ELR (cell line): ENCODE measurements around the gene PTPRN2.
"Not testable (repeated sequence)": the region's sequence is repeated elsewhere in the genome, so short reads cannot be mapped to it uniquely, and the experiment has no call there.

Experiments
- DNase-seq: peaks from one replicate; pipeline ENCODE4 v3.0.0-alpha.2; 2015; ENCODE audit warnings: low read depth

The PTPRN2 gene

DNA sequence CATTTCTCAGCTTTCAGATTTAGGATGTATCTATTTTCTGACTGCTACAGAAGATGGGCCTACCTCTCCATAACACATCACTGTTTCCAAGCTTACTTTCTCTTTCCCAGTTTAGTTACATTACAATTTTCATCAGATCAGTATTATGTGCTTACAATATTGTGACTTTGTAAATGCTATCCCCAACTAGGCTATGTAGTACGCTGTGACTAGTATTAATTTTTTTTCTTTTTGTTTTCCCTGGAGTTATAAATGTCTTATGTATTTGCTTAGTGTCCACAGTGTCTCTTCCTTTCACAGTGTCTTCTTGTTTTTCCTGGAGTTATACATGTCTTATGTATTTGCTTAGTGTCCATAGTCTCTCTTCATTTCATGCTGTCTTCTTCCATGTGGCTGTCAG, 188.9 kb downstream of the PTPRN2 start:
- no peak for DNase-seq

DNA sequence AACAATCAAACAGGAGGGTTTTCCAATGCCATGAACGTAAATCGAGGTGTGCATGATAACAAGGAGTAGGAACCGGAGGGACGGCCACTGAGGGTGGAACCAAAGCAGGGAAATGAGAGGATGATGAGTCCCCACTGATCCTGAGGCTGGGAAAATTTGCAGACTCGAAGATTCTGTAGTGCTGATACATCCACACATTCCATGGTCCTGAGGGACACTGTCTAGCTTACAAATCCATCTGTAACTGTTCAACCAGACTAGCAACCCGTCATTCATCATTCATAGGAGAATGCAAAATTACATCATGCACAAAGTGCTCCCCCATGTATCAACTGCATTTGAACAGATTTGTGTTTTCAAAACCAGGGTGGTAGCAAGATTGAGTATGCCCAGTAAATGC, 189.7 kb downstream of the PTPRN2 start:
- DNase-seq, result no peak

DNA sequence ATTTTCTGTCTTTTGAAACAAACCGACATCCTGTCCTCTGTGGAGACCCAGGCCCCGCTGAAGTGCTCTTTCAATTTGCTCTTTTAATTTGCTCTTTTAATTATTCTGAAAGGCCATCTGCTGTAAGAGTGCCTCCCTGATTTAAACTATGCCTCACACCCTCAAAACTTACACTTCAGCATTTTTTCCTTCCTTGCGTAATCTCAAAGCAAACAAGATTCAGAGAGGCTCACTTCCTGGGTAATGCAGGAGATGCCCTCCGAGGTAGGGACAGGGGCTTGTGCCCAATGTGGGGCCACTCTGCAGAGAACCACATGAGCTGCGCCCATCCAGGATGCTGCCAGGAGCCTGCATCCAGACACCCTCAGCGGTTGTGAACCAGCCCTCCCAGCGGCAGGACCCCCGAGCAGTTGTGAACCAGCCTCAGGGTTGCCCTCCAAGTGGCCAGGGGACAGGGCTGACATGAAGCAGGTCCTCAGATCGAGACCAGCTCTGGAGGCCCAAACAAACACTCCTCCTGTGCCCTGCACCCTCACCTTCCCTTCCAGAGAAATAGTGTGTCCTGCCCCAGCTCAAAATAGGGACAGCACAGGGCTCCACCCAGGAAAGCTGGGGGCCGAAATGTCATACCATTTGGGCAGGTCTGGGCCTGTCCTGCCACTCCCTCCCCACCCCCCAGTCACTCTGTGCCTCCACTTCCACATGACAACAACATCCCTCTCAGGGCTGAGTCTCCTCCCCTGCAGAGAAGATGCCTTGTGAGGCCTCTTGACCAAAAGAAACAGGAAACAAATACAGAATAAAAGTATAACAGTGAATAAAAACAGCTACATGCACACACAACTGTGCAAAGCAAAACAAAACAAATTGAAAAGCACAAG, 190.4 kb downstream of the PTPRN2 start:
- no peak for DNase-seq

DNA sequence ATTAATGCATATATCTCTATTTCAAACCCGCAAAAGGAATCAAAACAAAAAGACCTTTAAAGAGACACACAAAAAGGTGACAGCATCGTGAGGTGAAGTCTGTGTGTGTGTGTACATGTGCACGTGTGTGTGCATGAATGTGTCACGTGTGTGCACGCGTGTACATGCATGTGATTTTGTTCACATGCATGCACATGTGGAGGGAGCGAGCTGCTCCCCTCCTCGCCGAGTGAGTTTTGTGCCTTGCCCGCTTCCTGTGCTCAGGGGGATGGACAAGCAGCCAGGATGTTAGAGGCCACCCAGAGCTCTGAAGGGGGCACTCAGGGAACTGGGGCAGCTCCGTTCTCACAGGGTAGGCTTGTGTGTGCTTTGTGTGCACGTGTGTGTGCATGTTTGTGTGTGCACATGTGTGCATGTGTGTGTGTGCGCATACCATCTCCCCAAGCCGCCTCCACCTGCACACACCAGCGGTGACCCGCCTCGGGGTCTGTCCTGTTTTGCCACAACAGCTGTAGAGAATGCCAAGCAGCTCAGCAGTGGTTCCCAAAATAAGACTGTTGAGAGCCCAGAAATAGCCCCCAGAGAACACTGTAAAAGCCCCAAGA, 191.2 kb downstream of the PTPRN2 start:
- DNase-seq, result no peak

DNA sequence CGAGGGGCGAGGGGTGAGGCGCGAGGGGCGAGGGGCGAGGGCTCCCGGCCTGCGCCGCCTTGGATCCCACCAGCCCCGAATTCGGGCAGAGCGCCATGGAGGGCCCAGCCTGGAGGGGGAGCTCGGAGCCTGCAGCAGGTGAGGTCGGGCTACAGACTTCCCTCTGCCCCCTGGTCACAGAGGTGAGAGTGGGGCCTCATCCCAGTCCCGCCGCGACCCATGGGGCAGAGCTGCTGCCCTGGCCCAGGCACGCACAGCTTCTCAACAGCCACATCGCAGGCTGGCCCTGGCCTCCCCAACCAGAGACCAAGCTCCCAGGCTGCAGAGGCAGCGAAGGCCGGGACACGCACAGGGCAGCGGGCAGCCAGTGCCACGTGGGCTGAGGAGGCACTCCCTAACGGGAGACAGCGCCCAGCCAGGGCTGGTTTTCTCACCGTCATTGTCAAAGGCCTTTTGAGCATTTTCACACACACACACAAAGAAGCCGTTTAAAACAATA, 191.8 kb downstream of the PTPRN2 start:
- DNase-seq, result no peak

DNA sequence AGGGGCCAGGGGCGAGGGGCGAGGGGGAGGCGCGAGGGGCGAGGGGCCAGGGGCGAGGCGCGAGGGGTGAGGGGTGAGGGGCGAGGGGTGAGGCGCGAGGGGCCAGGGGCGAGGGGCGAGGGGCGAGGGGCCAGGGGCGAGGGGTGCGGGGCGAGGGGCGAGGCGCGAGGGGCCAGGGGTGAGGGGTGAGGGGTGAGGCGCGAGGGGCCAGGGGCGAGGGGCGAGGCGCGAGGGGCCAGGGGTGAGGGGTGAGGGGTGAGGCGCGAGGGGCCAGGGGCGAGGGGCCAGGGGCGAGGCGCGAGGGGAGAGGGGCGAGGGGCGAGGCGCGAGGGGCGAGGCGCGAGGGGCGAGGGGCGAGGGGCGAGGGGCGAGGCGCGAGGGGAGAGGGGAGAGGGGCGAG, 192.3 kb downstream of the PTPRN2 start:
- no peak for DNase-seq

DNA sequence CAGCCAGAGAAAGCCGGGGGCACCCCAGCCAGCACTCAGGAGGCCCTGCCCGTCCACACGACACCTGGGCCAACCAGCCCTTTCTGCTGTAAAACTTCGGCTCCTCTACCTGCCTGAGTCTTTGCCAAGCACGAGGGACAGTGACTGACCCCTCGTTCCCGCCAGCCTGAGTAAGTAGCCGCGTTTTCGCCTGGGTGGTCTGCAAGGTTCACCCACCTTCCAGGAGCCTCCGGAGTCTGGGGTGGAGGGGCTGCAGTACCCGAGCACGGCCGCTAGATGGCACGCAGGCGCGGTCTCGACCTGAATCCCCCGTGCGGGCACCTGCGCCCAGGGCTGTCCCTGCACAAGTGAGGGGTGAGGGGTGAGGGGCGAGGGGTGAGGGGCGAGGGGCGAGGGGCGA, 192.7 kb downstream of the PTPRN2 start:
- DNase-seq, result no peak

DNA sequence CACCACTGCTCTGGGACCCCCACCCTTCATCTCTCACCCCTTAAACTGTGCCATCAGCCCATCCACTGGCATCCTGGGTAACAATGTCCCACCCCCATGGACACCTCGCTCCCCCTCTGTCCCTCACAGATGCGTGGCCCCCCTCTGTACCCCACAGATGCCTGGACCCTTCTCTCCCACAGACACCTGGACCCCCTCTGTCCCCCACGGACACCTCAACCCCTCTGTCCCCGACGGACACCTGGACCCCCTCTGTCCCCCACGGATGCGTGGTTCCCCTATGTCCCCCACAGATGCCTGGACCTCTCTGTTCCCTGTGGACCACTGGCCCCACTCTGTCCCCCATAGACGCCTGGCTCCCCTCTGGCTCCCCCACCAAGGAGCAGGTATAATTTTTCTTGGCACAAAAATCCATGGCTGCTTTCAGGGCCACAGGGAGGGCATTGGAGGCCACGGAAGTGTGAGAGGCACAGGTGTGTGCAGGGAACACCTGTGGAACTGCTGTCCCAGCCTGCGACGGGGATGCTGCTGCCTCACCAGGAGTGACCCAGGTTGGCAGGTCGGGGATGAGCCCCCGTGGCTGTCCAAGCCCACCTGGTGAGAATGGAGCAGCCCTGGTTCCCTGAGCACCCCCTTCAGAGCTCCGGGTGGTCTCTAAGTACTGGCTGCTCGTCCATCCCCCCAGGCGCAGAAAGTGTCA, 193.5 kb downstream of the PTPRN2 start:
- no peak for DNase-seq

DNA sequence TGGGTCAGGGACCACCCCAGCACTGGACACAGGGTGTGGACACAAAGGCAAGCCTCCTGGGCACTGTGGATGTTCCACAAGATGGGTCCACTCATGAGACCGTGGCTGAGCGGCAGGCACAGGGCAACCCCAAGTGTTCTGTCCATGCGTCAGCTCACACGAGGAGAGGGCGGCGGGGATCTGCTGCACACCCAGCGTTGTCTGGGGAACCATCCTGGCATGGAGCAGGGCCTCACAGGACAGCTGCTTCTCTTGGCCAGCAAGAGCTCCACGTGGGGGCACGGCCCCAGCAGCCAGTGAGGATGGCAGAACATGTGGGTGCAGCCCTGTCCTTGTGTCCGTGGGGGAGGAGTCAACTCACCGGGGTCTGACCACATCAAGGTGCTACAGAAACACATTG, 195.4 kb downstream of the PTPRN2 start:
- no peak for DNase-seq

DNA sequence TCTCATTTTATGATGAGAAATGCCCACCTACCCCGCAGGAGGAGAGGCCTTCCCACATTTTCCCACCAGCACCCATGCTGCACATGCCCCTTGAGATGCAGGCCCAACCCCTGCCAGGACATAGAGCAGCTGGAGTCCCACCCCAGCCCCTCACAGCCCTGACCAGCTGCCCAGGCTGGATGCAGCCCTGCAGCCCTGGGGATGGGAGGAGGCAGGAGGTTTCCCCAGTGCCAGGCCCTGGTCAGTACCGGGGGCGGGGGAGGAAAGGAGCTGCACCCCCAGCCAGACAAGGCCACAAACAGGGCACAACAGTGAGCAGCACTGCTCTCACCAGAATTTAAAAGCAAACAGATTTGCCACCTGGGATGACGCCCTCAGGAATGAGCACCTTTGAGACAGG, 196.1 kb downstream of the PTPRN2 start:
- DNase-seq, result no peak

DNA sequence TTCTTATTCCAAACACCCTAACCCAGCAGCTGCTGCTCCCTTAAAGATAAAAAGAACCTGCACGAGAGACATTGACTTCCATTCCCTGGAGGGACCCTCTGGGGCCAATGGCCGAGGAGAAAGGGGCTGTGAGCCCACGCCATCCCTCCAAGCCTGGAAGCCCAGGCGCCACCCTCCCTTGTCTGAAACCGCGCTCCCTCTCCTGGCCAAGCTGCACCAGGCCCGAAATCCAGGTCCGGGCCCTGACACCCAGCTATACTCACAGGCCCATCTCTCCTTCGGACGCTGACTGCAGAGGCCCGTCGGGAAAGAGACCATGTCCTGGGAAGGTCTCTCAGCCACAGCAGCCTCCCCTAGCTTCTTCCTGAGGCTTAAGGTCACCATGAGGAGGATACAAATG, 196.5 kb downstream of the PTPRN2 start:
- no peak for DNase-seq

DNA sequence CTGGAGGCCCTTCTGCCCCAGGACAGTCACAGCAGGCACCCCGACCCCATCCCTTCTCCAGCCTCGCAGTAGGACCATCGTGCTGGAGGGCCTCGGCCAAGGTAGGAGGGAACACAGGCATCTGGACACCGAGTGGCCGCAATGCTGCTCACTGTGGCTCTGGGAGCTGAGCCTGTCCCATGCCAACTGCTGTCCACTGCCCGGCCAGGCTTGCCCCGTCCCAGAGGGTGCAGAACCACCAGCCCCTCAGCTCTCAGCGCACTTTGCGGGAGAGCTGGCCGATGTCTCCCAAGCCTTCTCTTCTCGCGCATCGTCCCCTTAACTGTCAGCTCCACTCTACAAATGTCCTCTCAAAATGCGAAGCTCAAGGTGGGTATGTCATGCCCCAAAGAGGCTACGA, 197.2 kb downstream of the PTPRN2 start:
- DNase-seq, result no peak

DNA sequence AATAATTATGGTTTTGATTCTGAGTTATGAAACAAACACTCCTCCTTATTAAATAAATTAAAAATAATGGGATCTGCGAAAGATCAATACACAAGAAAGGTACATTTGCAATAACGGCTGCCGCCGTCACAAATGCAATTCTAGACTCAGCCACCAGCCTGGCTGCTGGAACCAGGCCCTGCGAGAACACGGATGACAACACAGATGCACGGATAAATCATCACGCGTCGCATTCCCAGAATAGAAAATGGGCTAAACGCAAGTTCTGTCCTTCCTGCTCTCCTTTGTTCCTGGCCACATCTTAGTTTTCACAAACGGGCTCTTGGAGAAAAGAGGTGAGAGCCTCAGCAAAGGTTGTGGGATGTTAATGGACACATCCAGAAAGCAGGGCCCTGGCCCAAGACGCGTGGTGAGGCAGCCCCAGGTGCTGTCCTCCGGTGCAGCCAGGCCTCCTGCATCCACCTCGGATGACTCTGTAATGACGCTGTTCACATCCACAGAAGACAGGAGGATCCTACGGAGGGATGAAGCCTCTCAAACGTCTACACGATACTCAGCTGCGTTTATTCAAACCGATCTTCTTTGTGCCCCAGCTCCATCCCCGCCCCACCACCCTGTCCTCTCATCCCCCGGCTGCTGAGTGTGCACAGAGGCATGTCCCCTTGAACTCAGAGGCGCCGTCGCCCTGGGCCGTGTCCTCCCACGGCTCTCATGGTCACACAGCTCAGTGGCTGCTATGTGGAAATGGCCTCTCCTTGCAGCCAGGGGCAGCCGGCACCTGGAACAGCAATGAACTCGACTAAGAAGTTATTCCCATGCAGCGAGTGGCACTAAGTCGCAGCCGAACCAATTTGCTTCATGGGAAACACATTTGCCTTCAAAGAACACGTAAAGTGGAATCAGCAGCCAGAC, 197.9 kb downstream of the PTPRN2 start:
- no peak for DNase-seq

DNA sequence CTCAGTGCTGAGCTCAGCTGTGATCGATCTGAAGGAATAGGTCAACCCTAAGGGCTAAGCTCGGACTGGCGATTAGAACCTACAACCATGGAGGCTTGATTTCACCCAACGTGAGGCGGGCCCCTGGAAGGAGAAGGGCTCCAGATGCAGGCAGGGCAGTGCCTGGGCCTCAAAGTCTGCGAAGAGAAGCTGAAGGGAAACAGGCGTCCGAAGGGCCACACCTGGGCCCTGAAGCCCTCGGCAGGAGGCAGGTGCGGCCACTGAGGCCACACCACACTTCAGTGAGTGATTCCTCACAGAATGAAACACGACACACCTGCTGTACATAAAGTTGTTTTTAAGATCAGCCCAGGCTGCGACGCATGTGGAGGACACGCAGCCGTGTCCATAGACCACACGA, 198.7 kb downstream of the PTPRN2 start:
- DNase-seq, result no peak

DNA sequence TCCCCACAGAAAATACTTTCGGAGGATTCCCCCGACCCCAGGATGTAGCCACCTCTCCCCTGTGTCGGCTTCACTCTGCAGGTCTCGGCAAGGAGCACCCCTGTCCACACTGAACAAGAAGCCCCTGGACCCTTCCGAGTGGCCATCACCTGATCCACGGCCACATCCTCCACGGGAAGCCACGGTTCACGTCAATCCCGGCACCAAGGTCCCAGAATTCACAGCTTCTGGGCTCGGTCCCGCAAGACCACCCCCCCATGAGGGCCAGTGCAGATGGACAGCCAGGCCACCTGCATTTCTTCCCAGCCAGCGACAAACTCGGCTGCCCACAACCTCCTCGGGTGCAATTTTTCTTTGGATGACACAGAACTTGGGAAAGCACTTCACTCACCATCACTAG, 199.6 kb downstream of the PTPRN2 start:
- DNase-seq, result no peak

DNA sequence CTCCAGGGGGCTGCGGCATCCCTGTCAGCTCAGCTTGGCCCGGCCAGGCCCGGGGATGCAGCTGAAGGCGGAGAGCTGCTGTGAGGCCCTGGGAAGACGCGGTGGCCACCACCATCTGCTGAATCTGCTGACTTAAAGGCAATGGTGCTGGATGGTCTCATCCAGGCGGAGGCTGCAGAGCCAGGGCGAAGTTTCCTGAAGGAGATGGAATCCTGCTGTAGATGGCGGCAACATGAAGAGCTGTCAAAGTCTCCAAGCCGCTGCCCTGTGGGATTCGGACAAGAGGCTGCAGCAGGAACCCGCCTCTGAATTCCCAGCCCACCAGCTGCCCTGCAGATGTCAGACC, 200.1 kb downstream of the PTPRN2 start:
- DNase-seq, result no peak

DNA sequence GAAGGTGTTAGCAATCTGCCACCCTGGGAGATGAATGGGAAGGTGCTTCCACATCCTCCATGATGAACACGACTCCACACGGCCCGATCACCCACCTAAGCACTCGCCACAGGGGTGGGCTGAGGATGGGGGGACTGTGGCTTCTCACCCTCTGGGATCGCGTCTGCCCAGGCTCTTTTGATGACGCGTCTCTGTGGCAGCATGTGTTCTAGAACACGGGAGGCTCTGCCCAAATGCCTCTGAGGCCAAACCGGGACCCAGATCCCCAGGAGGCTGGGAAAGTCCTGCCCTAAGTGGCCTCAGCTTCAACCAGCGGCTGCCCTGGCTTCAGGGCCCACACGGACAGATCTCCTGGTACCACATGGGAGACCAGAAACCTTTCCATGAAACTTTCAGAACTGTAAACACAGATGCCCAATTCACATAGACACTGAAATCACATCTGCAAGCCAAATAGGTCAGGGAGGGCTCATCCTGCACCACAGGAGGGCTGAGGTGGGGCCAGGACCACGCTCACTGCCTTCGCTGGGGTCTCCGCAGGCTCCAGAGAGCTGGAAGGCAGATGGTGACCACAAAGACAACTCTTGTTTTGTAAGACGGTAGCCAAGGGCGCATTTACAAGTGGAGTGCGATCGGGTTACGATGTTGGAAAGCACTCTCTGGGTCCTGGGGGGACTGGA, 200.6 kb downstream of the PTPRN2 start:
- DNase-seq, result no peak

DNA sequence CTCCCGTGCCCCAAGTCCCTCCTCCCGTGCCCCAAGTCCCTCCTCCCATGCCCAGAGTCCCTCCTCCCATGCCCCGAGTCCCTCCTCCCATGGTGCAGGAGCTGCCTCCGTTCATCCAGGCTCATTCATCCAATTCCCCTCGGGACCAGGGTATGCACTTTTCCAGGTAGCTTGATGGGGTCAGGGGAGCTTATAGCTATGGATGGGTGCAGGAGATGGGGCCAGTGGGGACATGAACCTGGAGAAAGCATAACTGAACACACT, 201.3 kb downstream of the PTPRN2 start:
- DNase-seq, result no peak

DNA sequence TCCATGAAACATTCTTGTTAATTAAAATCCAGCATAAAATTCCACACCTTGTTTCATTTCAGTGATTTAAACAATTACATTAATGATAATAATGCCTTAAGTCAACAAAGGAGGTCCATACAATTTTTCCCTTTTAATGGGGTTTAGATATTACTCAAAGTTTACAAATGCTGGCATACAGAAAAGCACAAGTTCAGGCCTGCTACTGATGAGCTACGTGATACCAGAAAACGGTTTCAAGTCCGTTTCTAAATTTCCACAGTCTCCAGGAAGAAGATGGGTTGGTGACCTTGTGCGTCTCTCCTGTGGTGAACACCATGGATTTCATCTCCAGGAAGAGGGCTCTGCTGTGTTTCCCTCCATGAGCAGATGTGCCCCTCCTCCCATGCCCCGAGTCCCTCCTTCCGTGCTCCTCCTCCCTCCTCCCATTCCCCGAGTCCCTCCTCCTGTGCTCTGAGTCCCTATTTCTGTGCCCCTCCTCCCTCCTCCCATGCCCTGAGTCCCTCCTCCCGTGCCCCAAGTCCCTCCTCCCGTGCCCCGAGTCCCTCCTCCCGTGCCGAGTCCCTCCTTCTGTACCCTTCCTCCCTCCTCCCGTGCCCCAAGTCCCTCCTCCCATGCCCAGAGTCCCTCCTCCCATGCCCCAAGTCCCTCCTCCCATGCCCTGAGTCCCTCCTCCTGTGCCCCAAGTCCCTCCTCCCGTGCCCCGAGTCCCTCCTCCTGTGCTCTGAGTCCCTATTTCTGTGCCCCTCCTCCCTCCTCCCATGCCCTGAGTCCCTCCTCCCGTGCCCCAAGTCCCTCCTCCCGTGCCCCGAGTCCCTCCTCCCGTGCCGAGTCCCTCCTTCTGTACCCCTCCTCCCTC, 201.9 kb downstream of the PTPRN2 start:
- not testable (repeated sequence) for DNase-seq

DNA sequence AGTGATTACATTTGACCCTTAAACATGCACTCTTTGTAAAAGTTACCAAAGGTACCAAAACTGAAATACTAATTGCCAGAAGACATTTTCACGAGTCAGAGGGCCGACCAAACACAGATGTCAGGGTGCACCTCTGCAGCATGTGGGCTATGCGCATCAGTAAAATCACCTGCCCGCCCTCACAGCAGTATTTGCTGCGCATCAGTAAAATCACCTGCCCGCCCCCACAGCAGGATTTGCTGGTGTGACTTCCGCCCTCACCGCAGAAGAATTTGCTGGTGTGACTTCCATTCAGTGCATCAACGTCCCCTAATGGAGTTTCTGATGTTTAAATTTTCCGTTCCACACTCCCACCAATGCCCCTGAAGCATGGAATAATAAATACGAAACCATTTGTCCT, 202.9 kb downstream of the PTPRN2 start:
- DNase-seq, result no peak

DNA sequence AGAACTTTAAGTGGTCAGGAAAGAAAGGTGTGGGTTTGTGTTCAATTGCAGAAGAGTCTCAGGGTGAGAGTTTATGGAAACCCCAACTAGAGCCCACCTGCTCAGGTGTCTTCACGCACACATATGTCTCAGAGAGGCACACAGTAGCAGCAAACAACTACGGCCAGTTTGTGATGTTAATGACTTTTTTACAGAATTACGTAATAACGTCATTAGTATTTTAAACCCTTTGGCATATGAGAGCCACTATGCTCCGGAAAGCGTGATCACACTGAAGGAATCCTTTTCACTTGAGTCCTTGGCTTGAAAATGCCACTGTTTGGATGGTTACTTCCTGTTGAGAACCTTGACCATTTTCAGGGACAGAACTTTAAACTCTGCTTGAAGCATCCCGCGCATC, 204.0 kb downstream of the PTPRN2 start:
- no peak for DNase-seq
